ENCODE measurements around the gene MKS1.

MKS1 gene

DNA sequence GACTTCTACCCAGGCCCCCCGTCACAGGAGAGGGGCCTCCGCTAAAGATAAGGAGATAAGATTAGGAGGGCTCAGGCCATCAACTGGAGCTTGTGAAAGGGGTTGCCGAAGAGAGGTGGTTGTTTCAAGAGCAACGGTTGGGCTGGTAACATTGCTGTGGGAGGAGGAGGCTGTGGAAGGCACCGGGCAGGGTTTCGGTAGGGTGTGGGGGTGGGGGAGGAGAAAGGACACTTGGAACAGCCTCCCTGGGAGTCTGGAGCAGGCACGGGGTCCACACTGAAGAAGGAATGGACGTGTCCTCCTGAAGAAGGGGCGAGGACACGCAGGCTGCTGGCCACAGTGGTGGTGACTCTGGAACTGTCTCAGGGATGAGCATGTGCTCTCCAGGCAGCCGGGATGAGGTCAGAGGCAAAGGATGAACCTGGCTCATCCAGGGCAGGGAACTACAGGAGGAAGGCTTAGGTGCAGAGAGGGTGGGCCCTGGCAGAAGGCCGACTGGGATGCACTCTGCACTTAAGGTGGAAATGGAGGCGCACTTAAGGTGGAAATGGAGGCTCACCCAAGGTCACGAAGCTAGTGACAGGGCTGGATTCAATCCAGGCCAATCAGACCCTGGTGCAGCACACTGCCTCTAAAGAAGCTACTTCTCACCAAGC, 27.7 kb downstream of the MKS1 start:
- DNase-seq (ENCODE audit: low read depth), result no peak
- TF ChIP-seq, protein P1, sequence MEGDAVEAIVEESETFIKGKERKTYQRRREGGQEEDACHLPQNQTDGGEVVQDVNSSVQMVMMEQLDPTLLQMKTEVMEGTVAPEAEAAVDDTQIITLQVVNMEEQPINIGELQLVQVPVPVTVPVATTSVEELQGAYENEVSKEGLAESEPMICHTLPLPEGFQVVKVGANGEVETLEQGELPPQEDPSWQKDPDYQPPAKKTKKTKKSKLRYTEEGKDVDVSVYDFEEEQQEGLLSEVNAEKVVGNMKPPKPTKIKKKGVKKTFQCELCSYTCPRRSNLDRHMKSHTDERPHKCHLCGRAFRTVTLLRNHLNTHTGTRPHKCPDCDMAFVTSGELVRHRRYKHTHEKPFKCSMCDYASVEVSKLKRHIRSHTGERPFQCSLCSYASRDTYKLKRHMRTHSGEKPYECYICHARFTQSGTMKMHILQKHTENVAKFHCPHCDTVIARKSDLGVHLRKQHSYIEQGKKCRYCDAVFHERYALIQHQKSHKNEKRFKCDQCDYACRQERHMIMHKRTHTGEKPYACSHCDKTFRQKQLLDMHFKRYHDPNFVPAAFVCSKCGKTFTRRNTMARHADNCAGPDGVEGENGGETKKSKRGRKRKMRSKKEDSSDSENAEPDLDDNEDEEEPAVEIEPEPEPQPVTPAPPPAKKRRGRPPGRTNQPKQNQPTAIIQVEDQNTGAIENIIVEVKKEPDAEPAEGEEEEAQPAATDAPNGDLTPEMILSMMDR (conservative IDR thresholded peaks at IDR 0.05; ENCODE audit: low read length), result no peak
- no peak overlapping the region for H3K4me3 ChIP-seq (ENCODE audit: low read length)

DNA sequence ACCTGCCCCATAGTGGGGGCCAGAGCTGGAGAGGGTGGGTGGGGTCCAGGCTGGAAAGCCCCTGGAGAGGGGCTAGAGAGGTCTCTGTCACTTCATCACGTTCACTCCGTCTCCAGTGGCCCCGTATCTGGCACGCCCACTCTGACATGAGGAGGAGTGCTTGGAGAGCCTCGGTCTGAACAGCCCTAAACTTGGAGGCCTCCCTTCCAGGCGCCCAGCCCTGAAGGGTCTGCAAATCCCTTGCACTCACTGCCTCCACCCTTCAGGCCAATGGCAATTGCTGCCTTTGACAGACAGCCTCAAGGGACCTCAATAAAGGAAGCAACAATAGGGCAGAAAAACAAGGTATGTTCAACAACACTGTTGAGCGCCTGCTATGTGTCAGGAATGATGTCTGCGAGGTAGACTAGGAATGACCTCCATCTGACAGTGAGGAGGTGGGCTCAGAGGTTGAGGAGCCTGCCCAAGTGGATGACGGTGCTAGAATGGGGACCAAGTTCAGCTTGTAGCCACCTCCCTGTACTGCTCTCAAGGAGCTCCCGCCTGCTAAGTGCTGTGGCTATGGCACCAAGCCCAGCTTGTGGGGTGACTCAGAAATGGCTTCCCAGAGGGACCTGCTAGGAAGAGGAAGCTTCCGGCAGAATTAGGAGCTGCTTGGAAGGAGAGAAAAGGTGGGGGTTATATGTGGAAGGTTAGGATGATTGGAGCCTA, 29.5 kb downstream of the MKS1 start:
- no peak overlapping the region for H3K4me3 ChIP-seq (ENCODE audit: low read length)
- DNase-seq (ENCODE audit: low read depth), result peak; percentile 87
- TF ChIP-seq, protein P1 (conservative IDR thresholded peaks at IDR 0.05; ENCODE audit: low read length), result no peak

DNA sequence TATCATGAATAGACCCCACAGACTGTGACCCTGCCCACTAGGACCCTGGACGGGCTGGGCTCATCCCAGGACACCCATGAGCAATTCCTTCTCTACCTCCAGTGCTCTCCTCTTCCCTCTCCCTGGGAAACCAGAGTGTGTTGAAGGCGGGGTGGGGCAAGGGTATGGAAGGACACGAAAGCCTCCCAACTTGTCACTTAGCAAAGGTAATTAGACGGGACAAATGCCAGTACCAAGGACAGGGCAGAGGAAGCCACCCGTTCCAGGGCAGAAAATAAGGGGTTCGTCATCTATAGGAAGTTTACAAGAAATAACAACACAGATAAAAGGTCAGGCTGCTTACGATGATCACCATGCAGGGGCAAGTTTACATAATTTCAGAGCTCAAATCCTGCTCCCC, 31.4 kb downstream of the MKS1 start:
- TF ChIP-seq, protein P1 (conservative IDR thresholded peaks at IDR 0.05; ENCODE audit: low read length), result no peak
- DNase-seq (ENCODE audit: low read depth), result no peak
- no peak overlapping the region for H3K4me3 ChIP-seq (ENCODE audit: low read length)

DNA sequence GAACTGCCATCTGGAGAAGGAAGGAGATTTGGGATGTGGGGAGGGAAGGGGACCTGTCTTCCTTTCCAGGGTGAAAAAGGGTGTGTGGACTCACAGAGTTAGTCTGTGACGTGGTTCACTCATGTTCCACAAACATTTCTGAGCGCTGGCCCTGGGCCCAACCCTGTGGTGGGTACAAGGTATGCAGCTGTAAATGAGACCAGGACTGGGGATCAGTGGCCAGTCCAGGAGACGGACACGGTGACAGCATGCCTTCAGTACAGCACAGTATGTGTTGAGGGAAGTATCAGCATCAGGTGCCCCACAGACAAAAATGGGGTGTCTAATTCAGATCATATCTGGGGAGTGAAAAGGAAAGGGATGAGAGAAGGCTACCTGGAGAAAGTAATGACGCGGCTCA, 32.0 kb downstream of the MKS1 start:
- DNase-seq (ENCODE audit: low read depth), result no peak
- TF ChIP-seq, protein P1 (conservative IDR thresholded peaks at IDR 0.05; ENCODE audit: low read length), result no peak
- no peak overlapping the region for H3K4me3 ChIP-seq (ENCODE audit: low read length)

DNA sequence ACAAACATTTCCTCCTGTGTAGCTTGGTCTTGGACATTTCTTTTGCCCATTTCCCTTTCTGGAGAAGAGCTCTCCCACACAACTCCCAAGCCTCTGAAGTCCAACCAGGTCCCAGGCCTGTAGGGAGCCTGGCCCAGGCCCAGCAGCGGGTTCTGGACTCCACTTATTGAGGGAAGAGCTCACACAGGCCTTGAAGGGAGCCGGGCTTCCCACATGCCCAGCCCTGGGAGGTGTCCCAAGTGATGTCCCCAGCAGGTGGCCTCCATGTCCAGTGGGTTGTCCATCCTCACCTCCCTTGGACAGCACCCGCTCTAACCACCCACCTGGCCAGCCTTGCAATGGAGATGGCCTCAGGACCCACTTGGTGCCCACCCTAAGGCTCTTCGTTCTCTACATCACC, 32.5 kb downstream of the MKS1 start:
- TF ChIP-seq, protein P1 (conservative IDR thresholded peaks at IDR 0.05; ENCODE audit: low read length), result no peak
- no peak for DNase-seq (ENCODE audit: low read depth)
- H3K4me3 ChIP-seq (ENCODE audit: low read length), result no peak overlapping the region

DNA sequence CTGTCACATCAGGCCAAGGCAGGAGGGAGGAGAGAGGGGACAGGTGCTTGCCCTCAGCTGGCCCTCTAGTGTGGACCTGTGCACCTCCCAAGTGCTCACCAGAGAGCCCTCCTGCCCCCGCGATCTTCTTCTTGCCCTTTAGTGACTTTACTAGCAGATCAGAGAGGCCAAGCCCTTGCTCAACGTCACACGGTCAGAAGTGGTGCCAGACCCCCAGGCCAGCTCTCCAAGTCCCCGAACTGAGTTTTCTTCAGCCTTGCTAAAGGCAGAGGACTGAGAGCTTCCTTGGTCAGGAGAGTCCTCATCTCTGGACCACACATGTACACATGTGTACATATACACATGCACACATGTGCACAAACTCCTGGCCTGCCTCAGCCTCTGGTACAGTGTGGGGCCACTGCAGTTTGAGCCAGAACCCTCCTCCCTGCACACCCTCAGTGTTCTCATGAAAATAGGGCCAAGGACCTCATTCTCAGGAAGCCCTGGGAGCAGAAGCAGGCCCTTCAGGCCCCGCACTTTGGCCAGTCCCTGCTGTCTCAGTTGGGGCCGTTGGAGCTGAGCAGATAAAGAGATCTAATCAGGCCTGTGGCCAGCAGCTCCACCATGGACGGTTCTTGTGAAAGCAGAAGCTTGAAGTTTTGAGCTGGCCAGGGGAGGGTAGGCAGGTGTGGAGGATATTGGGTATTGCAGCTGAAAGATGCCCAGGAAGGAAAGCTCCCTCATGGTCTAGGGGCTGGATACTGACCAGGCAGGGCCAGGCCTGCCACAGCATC, 33.9 kb downstream of the MKS1 start:
- no peak for DNase-seq (ENCODE audit: low read depth)
- no peak overlapping the region for H3K4me3 ChIP-seq (ENCODE audit: low read length)
- TF ChIP-seq, protein P1 (conservative IDR thresholded peaks at IDR 0.05; ENCODE audit: low read length), result no peak

All from AG10803 (cell line).